Gastrocnemius medialis (tissue), 4 donors: ENCODE data around the gene WASF2.

Source experiments
- CTCF ChIP-seq, 5 experiments: fragments of 450-650 bp in 3 of 5; fragments of 200-600 bp in 2 of 5; sonication (generic) in 2 of 5; IDR thresholded peaks in 4 of 5; conservative IDR thresholded peaks in 1 of 5; 1 replicate in 4 of 5; 2 replicates in 1 of 5; pipeline ENCODE4 v1.5.1; 2016 to 2019; ENCODE audit warnings: antibody characterized with exemption in 5 of 5, mild to moderate bottlenecking in 3 of 5, moderate library complexity in 3 of 5
- POLR2A ChIP-seq, 2 donors: fragments of 450-650 bp; IDR thresholded peaks; one replicate each; pipeline ENCODE4 v1.6.1; 2017; ENCODE audit warnings: antibody characterized with exemption in 2 of 2, mild to moderate bottlenecking in 2 of 2, moderate library complexity in 2 of 2

- TF ChIP-seq CTCF (IDR thresholded peaks at IDR 0.05 in 4 of 5, conservative IDR thresholded peaks at IDR 0.05 in 1 of 5) (no peak), POLR2A (IDR thresholded peaks at IDR 0.05) (no peak)
Measured at GRCh38 chr1:27506703-27507102, 16.7 kb upstream of the WASF2 start.
